Liver (tissue), 3 donors: Measurements from ENCODE around the gene LRP3.

Experiments used
- HNF4G ChIP-seq: IDR thresholded peaks from 2 replicates; pipeline ENCODE4 v1.6.1; 2016; ENCODE audit warnings: antibody characterized with exemption
- JUND ChIP-seq, 2 donors: IDR thresholded peaks; 2 replicates each; pipeline ENCODE4 v1.6.1; 2016; ENCODE audit warnings: antibody characterized with exemption in 2 of 2
- TAF1 ChIP-seq: conservative IDR thresholded peaks from 2 replicates; pipeline ENCODE4 v1.6.1; 2016; ENCODE audit warnings: antibody characterized with exemption, mild to moderate bottlenecking
- TF ChIP-seq, protein P1 (sequence below): fragments of 150-350 bp; IDR thresholded peaks from 2 replicates; pipeline ENCODE4 v1.5.1; 2017; ENCODE audit warnings: improper control_type of control experiment, low read depth, low read length; ENCODE audit not compliant: missing input control
- TF ChIP-seq, protein P2 (sequence below): IDR thresholded peaks from 2 replicates; pipeline ENCODE4 v1.6.1; 2016; ENCODE audit warnings: antibody characterized with exemption
- TF ChIP-seq, protein P3 (sequence below): IDR thresholded peaks from 2 replicates; pipeline ENCODE4 v1.6.1; 2016; ENCODE audit warnings: antibody characterized with exemption
- donor health status: healthy.
- donor health status: healthy.

DNA sequence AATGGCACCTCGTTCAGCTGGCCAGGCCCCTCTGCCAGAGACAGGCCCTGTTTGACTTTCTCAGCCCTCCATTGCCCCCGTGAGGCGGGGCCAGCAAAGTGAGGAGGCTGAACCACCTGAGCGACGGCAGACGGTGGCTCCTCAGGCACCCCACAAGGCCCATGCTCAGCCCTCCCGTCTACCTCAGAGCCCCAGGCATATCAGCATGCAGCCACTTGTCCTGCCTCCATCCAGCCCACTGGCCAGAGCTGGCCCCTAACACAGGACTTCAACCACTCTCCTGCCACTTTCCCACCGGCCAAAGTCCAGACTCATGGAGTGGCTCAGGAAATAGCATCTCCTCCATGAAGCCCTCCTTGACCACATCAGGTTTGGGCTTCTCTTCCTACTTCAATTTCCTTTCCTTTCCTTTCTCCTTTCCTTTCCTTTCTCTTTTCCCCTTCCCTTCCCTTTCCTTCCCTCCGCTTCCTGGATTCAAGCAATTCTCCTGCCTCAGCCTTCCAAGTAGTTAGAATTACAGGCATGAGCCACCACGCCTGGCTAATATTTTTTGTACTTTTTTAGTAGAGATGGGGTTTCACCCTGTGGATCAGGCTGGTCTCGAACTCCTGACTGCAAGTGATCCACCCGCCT lies 22.2 kb downstream of the LRP3 start:
- TF ChIP-seq, protein P1, sequence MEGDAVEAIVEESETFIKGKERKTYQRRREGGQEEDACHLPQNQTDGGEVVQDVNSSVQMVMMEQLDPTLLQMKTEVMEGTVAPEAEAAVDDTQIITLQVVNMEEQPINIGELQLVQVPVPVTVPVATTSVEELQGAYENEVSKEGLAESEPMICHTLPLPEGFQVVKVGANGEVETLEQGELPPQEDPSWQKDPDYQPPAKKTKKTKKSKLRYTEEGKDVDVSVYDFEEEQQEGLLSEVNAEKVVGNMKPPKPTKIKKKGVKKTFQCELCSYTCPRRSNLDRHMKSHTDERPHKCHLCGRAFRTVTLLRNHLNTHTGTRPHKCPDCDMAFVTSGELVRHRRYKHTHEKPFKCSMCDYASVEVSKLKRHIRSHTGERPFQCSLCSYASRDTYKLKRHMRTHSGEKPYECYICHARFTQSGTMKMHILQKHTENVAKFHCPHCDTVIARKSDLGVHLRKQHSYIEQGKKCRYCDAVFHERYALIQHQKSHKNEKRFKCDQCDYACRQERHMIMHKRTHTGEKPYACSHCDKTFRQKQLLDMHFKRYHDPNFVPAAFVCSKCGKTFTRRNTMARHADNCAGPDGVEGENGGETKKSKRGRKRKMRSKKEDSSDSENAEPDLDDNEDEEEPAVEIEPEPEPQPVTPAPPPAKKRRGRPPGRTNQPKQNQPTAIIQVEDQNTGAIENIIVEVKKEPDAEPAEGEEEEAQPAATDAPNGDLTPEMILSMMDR, result no peak
- TF ChIP-seq HNF4G (no peak), JUND (IDR thresholded peaks at IDR 0.05) (no peak), TAF1 (no peak)
- TF ChIP-seq, protein P2, sequence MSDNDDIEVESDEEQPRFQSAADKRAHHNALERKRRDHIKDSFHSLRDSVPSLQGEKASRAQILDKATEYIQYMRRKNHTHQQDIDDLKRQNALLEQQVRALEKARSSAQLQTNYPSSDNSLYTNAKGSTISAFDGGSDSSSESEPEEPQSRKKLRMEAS, result no peak
- TF ChIP-seq, protein P3, sequence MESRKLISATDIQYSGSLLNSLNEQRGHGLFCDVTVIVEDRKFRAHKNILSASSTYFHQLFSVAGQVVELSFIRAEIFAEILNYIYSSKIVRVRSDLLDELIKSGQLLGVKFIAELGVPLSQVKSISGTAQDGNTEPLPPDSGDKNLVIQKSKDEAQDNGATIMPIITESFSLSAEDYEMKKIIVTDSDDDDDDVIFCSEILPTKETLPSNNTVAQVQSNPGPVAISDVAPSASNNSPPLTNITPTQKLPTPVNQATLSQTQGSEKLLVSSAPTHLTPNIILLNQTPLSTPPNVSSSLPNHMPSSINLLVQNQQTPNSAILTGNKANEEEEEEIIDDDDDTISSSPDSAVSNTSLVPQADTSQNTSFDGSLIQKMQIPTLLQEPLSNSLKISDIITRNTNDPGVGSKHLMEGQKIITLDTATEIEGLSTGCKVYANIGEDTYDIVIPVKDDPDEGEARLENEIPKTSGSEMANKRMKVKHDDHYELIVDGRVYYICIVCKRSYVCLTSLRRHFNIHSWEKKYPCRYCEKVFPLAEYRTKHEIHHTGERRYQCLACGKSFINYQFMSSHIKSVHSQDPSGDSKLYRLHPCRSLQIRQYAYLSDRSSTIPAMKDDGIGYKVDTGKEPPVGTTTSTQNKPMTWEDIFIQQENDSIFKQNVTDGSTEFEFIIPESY, result no peak
